Spinal cord (tissue), 10 donors: ENCODE results near the gene VCAM1. TPM values are rescaled to one million over a fixed set of nuclear protein-coding genes. Genes with fewer than 3 reads are reported as not detected.
A peak's percentile ranks its signal among the peaks of the same experiment; 100 is the strongest.

Source experiments
- DNase-seq, 6 donors: peaks; one replicate each; pipeline versions ENCODE4 v3.0.0 to v3.0.0-alpha.2; 2013 to 2015; ENCODE audit warnings: low spot score in 6 of 6, low read depth in 4 of 6
- H3K27ac ChIP-seq: one replicate; pipeline ENCODE4 v1.5.1; 2013; ENCODE audit warnings: low read depth, low read length, control low read depth
- H3K27me3 ChIP-seq: one replicate; pipeline ENCODE4 v1.6.1; 2013; ENCODE audit warnings: low read length; ENCODE audit not compliant: control insufficient read depth, insufficient read depth
- H3K36me3 ChIP-seq: one replicate; pipeline ENCODE4 v1.6.1; 2013; ENCODE audit warnings: low read length; ENCODE audit not compliant: control insufficient read depth, insufficient read depth
- H3K4me1 ChIP-seq: one replicate; pipeline ENCODE4 v1.6.1; 2013; ENCODE audit warnings: low read length; ENCODE audit not compliant: control insufficient read depth, insufficient read depth
- H3K4me3 ChIP-seq: one replicate; pipeline ENCODE4 v1.5.1; 2013; ENCODE audit warnings: low read depth, low read length, control low read depth
- H3K9me3 ChIP-seq: one replicate; pipeline ENCODE4 v1.6.1; 2013; ENCODE audit warnings: low read length; ENCODE audit not compliant: control insufficient read depth, insufficient read depth
- WGBS: methylation state at CpG from one replicate; pipeline ENCODE4 v1.1.5; 2013; ENCODE audit warnings: missing lambda C conversion rate; ENCODE audit not compliant: insufficient coverage; 5-methylcytosine and 5-hydroxymethylcytosine counted together
- polyA plus RNA-seq, 2 donors: library from polyadenylated mRNA; unstranded; fragments of 120-200 nt; gene quantifications; one replicate each; pipeline ENCODE4 v1.2.1, GENCODE V29; 2013; ENCODE audit not compliant: insufficient read length in 2 of 2
- total RNA-seq, 2 donors: library from RNA; depleted of rRNA in 1 of 2; stranded (reverse); fragments of 120-200 nt in 1 of 2; fragments of >200 nt in 1 of 2; gene quantifications; one replicate each; pipeline versions ENCODE4 v1.2.3 to v1.2.4, GENCODE V29; 2013 to 2014
- donor health status: healthy.

VCAM1 gene
- total and polyA plus RNA-seq, 4 donors, result 39.4 to 81.8 (median 70.6) TPM

- WGBS, result 41% methylated on average over 3 of the region's 5 CpGs
- H3K36me3 ChIP-seq, result no peaks in the 10 kb centered on the region
- no peaks in the 10 kb centered on the region for H3K27me3 ChIP-seq
- DNase-seq, result peak in 2 of 6 donors; percentile 48 to 73
- H3K4me1 ChIP-seq, result no peaks in the 10 kb centered on the region
- H3K27ac ChIP-seq, result peak overlapping the region; percentile 45
- no peaks in the 10 kb centered on the region for H3K9me3 ChIP-seq
- H3K4me3 ChIP-seq, result no peak overlapping the region
These were observed 66.0 kb downstream of the VCAM1 start for GRCh38 chr1:100785470-100786052.

- Histone ChIP-seq H3K4me1 (no peaks in the 10 kb centered on the region), H3K36me3 (no peaks in the 10 kb centered on the region), H3K27ac (no peak overlapping the region), H3K27me3 (no peaks in the 10 kb centered on the region), H3K4me3 (no peak overlapping the region), H3K9me3 (no peaks in the 10 kb centered on the region)
- DNase-seq, result no peak
- no CpG with 5 or more reads among the region's 2 CpGs for WGBS
These were observed 67.3 kb downstream of the VCAM1 start for GRCh38 chr1:100786870-100787269.

Other genes starting within 250 kb of the VCAM1 start
- 1 to 10 TPM in 1 of 2 donors, under 1 TPM in 1; 0.94 to 5.0 TPM for gene GPR88, start 181.6 kb upstream of the VCAM1 start, total RNA-seq
- 1 to 10 TPM; 5.7 to 6.8 TPM for gene GPR88, start 181.6 kb upstream of the VCAM1 start, polyA plus RNA-seq
- 10 to 100 TPM; 44.7 to 72.4 TPM for gene EXTL2, start 175.1 kb downstream of the VCAM1 start, total RNA-seq
- 10 to 100 TPM; 49.3 to 54.8 TPM for gene EXTL2, start 175.1 kb downstream of the VCAM1 start, polyA plus RNA-seq
- gene SLC30A7, start 176.3 kb downstream of the VCAM1 start, total RNA-seq, result 10 to 100 TPM; 25.5 to 27.0 TPM
- 1 to 10 TPM; 8.6 to 9.3 TPM for gene SLC30A7, start 176.3 kb downstream of the VCAM1 start, polyA plus RNA-seq